K562 (cell line): ENCODE results near the gene C20orf96. TPM values are rescaled to one million over a fixed set of nuclear protein-coding genes. Genes with fewer than 3 reads are reported as not detected.

ENCODE experiments used
- ATAC-seq: fragments of 200-7000 bp; cut with Tn5 transposase; 3 replicates; pipeline ENCODE4 v1.9.1; 2020; ENCODE audit warnings: moderate library complexity
- BruUV-seq: library from RNA; stranded (reverse); fragments of 400-500 nt; replicated peaks from 2 replicates; lab custom pipeline; 2021; lab: Mats Ljungman, UMichigan
- CTCF ChIA-PET: fragments of 300-600 bp; formaldehyde crosslinking; extraction: SDS; loops from one replicate; lab custom pipeline; 2021; ENCODE audit warnings: low intra/inter-chr PET ratio; lab: Yijun Ruan, JAX
- POLR2A ChIA-PET: fragments of 300-600, 350-650 bp; sonication (Branson Sonifier 250); formaldehyde crosslinking; extraction: SDS; loops from one replicate; lab custom pipeline; 2021; ENCODE audit warnings: antibody characterized with exemption, inconsistent platforms; lab: Yijun Ruan, JAX
- DNase-seq, 4 experiments: peaks; one replicate each; pipeline versions ENCODE4 v3.0.0 to v3.0.0-alpha.2; 2011 to 2018; ENCODE audit warnings: low spot score in 3 of 4, mixed read lengths in 3 of 4; ENCODE audit errors: extremely low read depth in 1 of 4
- FAIRE-seq: peaks from 2 replicates; lab custom pipeline; 2011; peaks lifted over from hg19 to GRCh38; lab: Jason Lieb, UNC
- H2AFZ ChIP-seq: 2 replicates; pipeline ENCODE4 v1.6.0; 2011; ENCODE audit warnings: low read depth, low read length, control low read depth, inconsistent platforms
- H3K27ac ChIP-seq: fragments of 200-600 bp; 3 replicates; pipeline ENCODE4 v1.8.0; 2011; ENCODE audit warnings: low read depth, mild to moderate bottlenecking, control low read depth, inconsistent platforms, low read length, moderate library complexity, mixed read lengths; ENCODE audit errors: extremely low read depth
- H3K27me3 ChIP-seq, 2 experiments: fragments of 300-600 bp in 1 of 2; 2 replicates in 1 of 2; 3 replicates in 1 of 2; pipeline versions ENCODE4 v1.6.0 to v1.8.0; 2011; ENCODE audit warnings: inconsistent platforms in 2 of 2, low read length in 2 of 2, mild to moderate bottlenecking in 1 of 2, mixed read lengths in 1 of 2, moderate library complexity in 1 of 2; ENCODE audit not compliant: control insufficient read depth in 2 of 2, insufficient read depth in 2 of 2
- H3K36me3 ChIP-seq: fragments of 300-600 bp; 3 replicates; pipeline ENCODE4 v1.8.0; 2011; ENCODE audit warnings: mild to moderate bottlenecking, low read length, inconsistent platforms; ENCODE audit not compliant: control insufficient read depth, insufficient read depth
- H3K4me1 ChIP-seq, 2 experiments: fragments of 200-600 bp in 1 of 2; replicated peaks in 1 of 2; 2 replicates in 1 of 2; 3 replicates in 1 of 2; pipeline versions ENCODE4 v1.5.1 to v1.8.0; 2011; ENCODE audit warnings: inconsistent platforms in 2 of 2, low read length in 2 of 2, mild to moderate bottlenecking in 1 of 2, mixed read lengths in 1 of 2, moderate library complexity in 1 of 2; ENCODE audit not compliant: control insufficient read depth in 2 of 2, insufficient read depth in 2 of 2
- H3K4me2 ChIP-seq: 2 replicates; pipeline ENCODE4 v1.6.1; 2011; ENCODE audit warnings: low read length, control low read depth, inconsistent platforms, mixed read lengths; ENCODE audit not compliant: insufficient read depth
- H3K4me3 ChIP-seq: fragments of 200-600 bp; sonication (generic), shearing (Covaris generic); 2 replicates; pipeline ENCODE4 v1.5.1; 2016; ENCODE audit warnings: control low read depth, inconsistent platforms
- H3K79me2 ChIP-seq: fragments of 200-600 bp; 3 replicates; pipeline ENCODE4 v1.8.0; 2011; ENCODE audit warnings: low read length, inconsistent platforms; ENCODE audit not compliant: control insufficient read depth, insufficient read depth
- H3K9ac ChIP-seq, 2 experiments: 2 replicates each; pipeline versions ENCODE4 v1.6.0 to v1.6.1; 2011; ENCODE audit warnings: low read depth in 2 of 2, low read length in 2 of 2, control low read depth in 1 of 2, inconsistent platforms in 1 of 2, mild to moderate bottlenecking in 1 of 2, mixed read lengths in 1 of 2; ENCODE audit not compliant: insufficient read depth in 1 of 2
- H3K9me1 ChIP-seq: one replicate; pipeline ENCODE4 v1.6.0; 2011; ENCODE audit warnings: inconsistent platforms, mild to moderate bottlenecking, low read length, moderate library complexity; ENCODE audit not compliant: control insufficient read depth, insufficient read depth
- H3K9me3 ChIP-seq: replicated peaks from 2 replicates; pipeline ENCODE4 v1.5.1; 2011; ENCODE audit warnings: low read depth, low read length, inconsistent platforms; ENCODE audit not compliant: control insufficient read depth, insufficient read depth
- H4K20me1 ChIP-seq: replicated peaks from 2 replicates; pipeline ENCODE4 v1.6.1; 2011; ENCODE audit warnings: low read length, inconsistent platforms, mixed read lengths; ENCODE audit not compliant: control insufficient read depth, insufficient read depth
- ARID1B ChIP-seq: fragments of 450-650 bp; IDR thresholded peaks from 2 replicates; pipeline ENCODE4 v1.6.1; 2016; ENCODE audit warnings: antibody characterized with exemption, mild to moderate bottlenecking, inconsistent platforms
- ETV5 ChIP-seq: sonication (generic); formaldehyde crosslinking; IDR thresholded peaks from 2 replicates; pipeline ENCODE4 v1.4.0; 2020; ENCODE audit warnings: low read depth, mild to moderate bottlenecking, missing genetic modification reagents
- NCOA2 ChIP-seq, 2 experiments: fragments of 450-650 bp; IDR thresholded peaks; 2 replicates each; pipeline ENCODE4 v1.6.1; 2018; ENCODE audit warnings: mild to moderate bottlenecking in 2 of 2, moderate library complexity in 1 of 2; ENCODE audit not compliant: partially characterized antibody in 2 of 2
- PHB ChIP-seq: fragments of 250-450 bp; sonication (Bioruptor Pico); IDR thresholded peaks from 2 replicates; pipeline ENCODE4 v1.5.0; 2021
- SMAD2 ChIP-seq: fragments of 150-350 bp; IDR thresholded peaks from 2 replicates; pipeline ENCODE4 v1.6.1; 2014; ENCODE audit warnings: low read depth, mild to moderate bottlenecking, low read length
- ZKSCAN3 ChIP-seq: fragments of 250-450 bp; sonication (Bioruptor Pico); IDR thresholded peaks from 2 replicates; pipeline ENCODE4 v1.4.0; 2020
- ZNF134 ChIP-seq: fragments of 250-450 bp; sonication (Bioruptor Pico); conservative IDR thresholded peaks from 2 replicates; pipeline ENCODE4 v1.4.0; 2020
- WGBS: fragments of 100-300 bp; shearing (Covaris generic); methylation state at CpG from one replicate; pipeline ENCODE4 v1.1.6; 2016; ENCODE audit warnings: low coverage, mixed read lengths; ENCODE audit not compliant: insufficient coverage; ENCODE audit errors: missing lambda C conversion rate; 5-methylcytosine and 5-hydroxymethylcytosine counted together
- in situ Hi-C: fragments of 300-500 bp; cut with MboI; formaldehyde crosslinking; loops from 4 replicates; pipeline ENCODE4 v1.15.0; 2018; ENCODE audit warnings: inconsistent platforms, mixed read lengths
- intact Hi-C: fragments of 100-400 bp; cut with micrococcal nuclease; formaldehyde crosslinking; loops from 2 replicates; pipeline ENCODE4 v1.14.2; 2022
- polyA plus RNA-seq, 8 experiments: library from polyadenylated mRNA; depleted of rRNA in 4 of 8; stranded (reverse) in 5 of 8; unstranded in 3 of 8; fragments of >200 nt; fragmentation: Nextera tagmentation in 2 of 8; fragmentation: Illumina TruSeq in 1 of 8; extraction: Ambion mirVana in 2 of 8; extraction: Trizol in 1 of 8; gene quantifications; 2 replicates each; pipeline versions ENCODE4 v1.2.1 to v1.2.3, GENCODE V29; 2011 to 2014; ENCODE audit warnings: inconsistent platforms in 1 of 8, missing spikeins in 1 of 8
- total RNA-seq, 7 experiments: library from RNA; depleted of rRNA in 6 of 7; stranded (reverse); fragments of >200 nt in 6 of 7; fragmentation: Illumina TruSeq in 2 of 7; extraction: Trizol in 2 of 7; gene quantifications; 2 replicates each; pipeline versions ENCODE4 v1.2.1 to v1.2.3, GENCODE V29; 2011 to 2021; ENCODE audit warnings: low replicate concordance in 1 of 7
- TF ChIP-seq, protein P1 (sequence below): fragments of 250-450 bp; sonication (Bioruptor Pico); IDR thresholded peaks from 2 replicates; pipeline ENCODE4 v1.5.0; 2021; ENCODE audit warnings: mild to moderate bottlenecking, moderate library complexity
- TF ChIP-seq, protein P2 (sequence below): fragments of 250-450 bp; sonication (Bioruptor Pico); IDR thresholded peaks from 2 replicates; pipeline ENCODE4 v1.9.0; 2021; ENCODE audit warnings: mild to moderate bottlenecking

C20orf96 gene
- total and polyA plus RNA-seq, 9 of the 15 experiments (the other 6 are each of a cell fraction or from before 2014, with no cell fraction given) = 1.7 to 11.7 (median 4.2) TPM

DNA sequence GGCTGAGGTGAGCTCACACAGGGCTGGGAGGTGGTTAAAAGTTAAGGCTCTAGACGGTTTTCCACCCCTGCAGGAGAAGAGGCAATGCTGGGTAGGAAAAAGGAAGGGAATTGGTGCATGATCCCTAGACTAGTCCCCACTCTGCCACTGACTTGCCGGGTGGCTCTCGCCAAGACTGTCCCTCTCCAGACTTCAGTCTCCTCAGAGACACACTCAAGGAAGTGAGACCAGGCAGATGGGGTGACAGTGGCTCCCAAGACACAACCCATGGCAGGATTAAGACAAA, 13.1 kb downstream of the C20orf96 start:
- FAIRE-seq = no peak
- no peak overlapping the region for H3K4me3 ChIP-seq
- no peaks in the 10 kb centered on the region for H3K27me3 ChIP-seq
- H3K9me3 ChIP-seq = no peaks in the 10 kb centered on the region
- H3K27ac ChIP-seq = no peak overlapping the region
- CTCF ChIA-PET = no interaction called here
- in situ Hi-C loops (no loop called here), intact Hi-C loops (no loop called here)
- no peaks in the 10 kb centered on the region for H3K9me1 ChIP-seq
- H3K79me2 ChIP-seq = no peaks in the 10 kb centered on the region
- peaks cover 50% of the 10 kb centered on the region; the same call in 2 of the 3 replicates for H3K36me3 ChIP-seq
- H2AFZ ChIP-seq = no peak overlapping the region
- ATAC-seq = no peak
- H3K9ac ChIP-seq = no peak overlapping the region; a peak in 1 of 4 replicates
- POLR2A ChIA-PET = no interaction called here
- DNase-seq = no peak
- H4K20me1 ChIP-seq = no peaks in the 10 kb centered on the region
- H3K4me2 ChIP-seq = no peak overlapping the region
- H3K4me1 ChIP-seq = no peaks in the 10 kb centered on the region
- no TSS peak for BruUV-seq
- no CpG with 5 or more reads among the region's 3 CpGs for WGBS
- TF ChIP-seq, protein P1, sequence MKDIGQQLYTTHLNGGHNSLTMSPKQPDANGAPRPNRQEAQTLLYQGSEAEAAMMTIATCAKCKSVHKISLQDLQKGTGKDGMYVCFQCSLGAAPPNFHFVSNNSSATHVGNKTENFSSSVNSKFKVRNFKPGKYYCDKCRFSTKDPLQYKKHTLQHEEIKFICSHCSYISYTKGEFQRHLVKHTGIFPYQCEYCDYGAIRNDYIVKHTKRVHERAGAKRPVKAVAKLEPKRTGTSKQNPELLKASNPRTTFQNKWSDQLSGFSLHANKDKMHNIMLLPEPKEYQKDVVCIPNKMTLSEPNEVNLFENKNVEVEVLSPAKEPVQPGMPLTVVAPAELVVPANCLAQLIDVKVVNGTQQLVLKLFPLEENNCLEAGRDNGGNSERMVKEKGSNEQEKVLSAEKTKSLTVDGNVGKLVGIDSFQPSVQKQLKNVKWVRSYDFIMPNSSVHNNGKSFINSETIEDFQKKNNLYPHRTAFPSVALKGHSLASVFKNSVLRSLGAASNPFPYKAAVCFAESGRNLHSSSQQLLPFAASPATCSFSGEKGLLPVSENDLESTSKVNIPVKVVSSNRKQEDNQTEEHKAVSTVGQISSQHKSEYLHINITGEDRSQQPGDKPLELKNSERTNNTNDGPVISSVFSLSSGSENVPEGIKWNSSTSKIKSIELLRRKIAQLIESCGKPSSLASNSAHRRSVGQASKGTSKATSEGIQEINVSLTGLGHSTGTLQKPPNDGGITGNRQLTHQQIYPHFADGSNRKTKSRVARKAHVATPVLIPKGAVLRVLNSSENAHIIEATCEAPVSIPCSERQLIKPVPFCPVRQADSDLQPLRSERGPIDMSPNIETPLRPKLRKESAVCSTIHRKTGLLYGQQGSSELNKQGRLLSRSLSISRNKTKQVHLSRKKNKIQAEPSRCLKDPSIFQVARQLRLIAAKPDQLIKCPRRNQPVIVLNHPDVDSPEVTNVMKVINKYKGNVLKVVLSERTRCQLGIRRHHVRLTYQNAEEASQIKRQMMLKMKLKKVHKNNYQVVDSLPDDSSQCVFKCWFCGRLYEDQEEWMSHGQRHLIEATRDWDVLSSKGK (CRISPR knock-in tag) = no peak
- TF ChIP-seq NCOA2 (IDR thresholded peaks at IDR 0.05; ENCODE audit: partially characterized antibody in 2 of 2) (no peak), ARID1B (no peak), SMAD2 (no peak), PHB (CRISPR knock-in tag) (no peak), ZKSCAN3 (CRISPR knock-in tag) (no peak), ZNF134 (CRISPR knock-in tag) (no peak), ETV5 (CRISPR knock-in tag) (no peak)
- TF ChIP-seq, protein P2, sequence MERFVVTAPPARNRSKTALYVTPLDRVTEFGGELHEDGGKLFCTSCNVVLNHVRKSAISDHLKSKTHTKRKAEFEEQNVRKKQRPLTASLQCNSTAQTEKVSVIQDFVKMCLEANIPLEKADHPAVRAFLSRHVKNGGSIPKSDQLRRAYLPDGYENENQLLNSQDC = no peak
- TF ChIP-seq, all 486 proteins: peak for 0
